Central memory CD4-positive, alpha-beta T cell (primary cell): ENCODE measurements around the gene PRR20C.
"Not testable (repeated sequence)": the region's sequence is repeated elsewhere in the genome, so short reads cannot be mapped to it uniquely, and the experiment has no call there.

Source experiments
- DNase-seq: peaks from one replicate; pipeline ENCODE4 v3.0.0; 2022
- total RNA-seq, 3 experiments: gene quantifications; one replicate each; lab custom pipeline; 2026; lab: John Stamatoyannopoulos, UW

The PRR20C gene
- 0 reads per million in 3 experiments for total RNA-seq

DNA sequence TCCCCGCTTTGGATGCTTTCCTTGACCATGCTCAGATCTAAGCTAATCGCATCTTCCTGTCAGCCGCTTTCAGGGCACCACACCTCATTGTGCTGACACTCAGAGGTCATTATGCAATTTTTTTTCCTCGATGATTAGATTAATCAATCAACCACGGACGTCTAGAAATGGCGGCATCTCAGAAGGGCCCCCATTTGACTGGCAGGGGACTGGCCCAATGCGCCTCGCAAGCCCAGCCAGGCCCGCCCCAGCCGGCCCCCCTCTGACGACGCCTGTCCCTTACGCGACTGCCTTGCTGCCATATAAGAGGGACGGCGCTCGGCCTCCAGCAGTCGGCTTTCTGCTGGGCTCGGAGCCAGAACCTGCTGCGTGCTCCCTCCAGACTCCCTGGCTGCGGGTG, at the start of gene PRR20C:
Gene PRR20C, plus strand, starts transcription at position 301 of the 400 bp plus-strand sequence. CDS start 387 bp downstream, outside the sequence.
- DNase-seq, result not testable (repeated sequence)

DNA sequence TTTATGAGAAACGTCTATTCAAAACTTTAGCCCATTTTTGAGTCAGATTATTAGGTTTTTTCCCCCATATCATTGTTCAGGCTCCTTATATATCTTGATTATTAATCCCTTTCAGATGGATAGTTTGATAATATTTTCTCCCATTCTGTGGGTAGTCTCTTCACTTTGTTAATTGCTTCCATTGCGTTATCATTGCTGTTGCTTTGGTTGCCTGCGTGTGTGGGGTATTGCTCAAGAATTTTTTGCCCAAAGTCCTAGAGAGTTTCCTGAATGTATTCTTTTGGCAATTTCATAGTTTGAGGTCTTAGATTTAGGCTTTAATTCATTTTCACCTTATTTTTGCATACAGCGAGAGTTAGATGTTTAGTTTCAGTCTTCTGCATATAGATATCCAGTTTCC, 38.9 kb upstream of the PRR20C start:
- DNase-seq, result no peak

DNA sequence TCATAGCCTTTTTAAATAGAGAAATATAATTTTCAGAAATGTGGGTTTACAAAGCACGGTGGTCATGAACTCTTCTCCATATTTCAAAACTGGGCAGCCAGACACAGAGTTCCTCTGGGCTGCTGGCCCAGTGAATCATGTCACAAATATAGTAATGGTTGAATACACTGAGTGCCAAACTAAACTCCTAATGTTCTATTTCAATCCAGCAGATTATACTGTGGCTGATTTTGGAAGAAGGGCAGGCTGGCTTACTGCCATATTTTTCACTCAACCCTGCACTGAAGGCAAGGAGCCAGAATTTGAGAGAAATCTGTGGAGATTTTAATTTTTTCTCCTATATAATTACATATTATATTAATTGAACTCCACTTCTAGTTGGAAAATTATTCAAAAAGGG, 30.2 kb upstream of the PRR20C start:
- no peak for DNase-seq

DNA sequence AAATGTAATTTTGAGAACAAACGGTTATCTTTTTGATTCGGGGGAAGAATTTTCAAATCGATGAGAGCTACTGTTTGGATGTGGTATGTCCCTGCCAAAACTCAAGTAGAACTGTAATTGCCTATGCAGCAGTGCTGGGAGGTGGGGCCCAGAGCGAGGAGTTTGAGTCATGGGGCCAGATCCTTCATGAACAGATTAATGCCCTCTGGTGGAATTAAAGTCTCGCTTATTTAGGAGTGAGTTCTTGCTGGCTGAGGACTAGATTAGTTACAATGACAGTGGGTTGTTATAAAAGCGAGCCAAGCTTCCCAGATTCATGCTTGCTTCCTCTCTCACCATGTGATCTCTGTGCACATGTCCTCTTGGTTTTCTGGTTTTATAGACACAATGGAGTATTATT, 25.0 kb upstream of the PRR20C start:
- DNase-seq, result no peak

DNA sequence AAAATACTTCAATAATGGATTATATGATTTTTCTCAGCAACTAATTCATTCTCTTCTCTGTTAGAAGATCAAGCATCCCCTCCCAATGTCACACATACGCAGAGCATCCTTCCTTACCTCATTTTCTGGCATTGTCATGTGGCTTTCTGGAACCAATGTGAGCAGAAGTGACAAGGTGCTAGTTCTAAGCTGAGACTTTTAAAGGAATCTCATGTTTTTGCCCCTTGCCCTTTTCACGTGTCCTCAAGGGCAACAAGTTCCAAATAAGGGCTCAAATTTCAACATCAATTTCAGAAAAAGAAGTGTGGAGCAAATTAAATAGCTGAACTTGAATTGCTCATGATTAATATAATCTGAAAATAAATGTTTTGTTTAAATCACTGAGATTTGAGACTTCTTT, 17.8 kb upstream of the PRR20C start:
- no peak for DNase-seq

DNA sequence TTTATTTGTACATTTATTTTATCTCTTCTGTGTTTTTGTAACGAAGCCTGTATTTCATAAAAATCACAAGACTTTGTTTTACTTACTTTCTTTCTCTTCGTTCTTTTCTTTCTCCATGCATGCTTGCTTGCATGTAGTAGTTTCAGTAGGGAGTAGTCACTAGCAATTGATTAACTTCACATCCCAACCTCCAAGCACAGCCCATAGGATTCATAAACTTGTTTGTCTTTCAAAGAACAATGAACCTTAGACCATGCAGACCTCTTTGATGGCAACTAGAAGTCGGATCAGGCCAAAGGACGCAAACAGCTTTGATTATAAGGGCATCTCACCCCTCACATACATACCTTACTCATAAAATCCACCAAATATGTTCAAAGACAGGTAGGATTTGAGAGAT, 16.3 kb upstream of the PRR20C start:
- no peak for DNase-seq

DNA sequence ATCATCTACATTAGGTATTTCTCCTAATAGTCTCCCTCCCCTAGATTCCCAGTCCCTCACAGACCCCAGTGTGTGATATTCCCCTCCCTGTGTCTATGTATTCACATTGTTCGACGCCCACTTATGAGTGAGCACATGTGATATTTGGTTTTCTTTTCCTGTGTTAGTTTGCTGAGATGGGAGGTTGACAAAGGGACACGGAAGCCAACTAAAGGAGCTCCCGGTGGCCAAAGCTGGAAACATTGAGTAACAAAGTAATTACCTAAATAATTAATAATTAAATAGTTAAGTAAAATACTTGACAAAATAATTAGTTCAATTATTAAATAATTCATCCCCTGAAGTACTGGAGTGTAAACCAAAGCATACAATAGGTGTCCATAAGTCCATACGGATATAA, 14.9 kb upstream of the PRR20C start:
- DNase-seq, result no peak

DNA sequence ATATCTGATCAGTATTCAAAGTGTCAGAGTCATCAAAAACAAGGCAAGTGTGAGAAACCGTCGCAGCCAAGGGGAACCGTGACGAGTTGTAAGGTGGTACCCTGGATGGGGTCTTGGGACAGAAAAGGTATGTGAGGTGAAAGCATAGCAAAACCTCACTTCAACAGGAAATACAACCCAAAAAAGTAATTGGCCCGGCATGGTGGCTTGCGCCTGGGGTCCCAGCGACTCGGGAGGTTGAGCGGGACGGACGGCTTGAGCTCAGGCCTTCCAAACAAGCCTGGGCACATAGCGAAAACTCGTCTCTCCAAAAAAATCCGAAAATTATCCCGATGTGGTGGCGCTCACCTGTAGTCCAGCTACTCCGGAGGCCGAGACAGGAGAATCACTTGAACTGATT, 14.1 kb upstream of the PRR20C start:
- DNase-seq, result not testable (repeated sequence)

DNA sequence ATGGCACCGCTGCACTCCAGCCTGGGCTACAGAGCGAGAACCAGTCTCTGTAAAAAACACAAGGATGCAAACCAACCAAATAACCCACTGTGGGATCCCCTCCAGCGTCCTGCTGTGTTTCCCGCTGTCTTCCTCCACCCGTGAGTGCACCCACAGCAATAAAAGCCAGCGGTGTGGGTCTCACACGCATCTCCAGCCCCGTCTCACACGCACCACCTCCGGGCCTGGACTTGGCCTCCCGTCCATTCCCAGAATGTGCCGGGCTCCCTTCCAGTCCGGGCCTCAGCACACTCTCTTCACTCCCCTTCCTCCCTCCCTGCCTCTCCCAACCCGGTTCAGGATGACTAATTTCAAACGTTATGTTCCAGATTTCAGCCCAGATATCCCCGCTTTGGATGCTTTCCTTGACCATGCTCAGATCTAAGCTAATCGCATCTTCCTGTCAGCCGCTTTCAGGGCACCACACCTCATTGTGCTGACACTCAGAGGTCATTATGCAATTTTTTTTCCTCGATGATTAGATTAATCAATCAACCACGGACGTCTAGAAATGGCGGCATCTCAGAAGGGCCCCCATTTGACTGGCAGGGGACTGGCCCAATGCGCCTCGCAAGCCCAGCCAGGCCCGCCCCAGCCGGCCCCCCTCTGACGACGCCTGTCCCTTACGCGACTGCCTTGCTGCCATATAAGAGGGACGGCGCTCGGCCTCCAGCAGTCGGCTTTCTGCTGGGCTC, 13.5 kb upstream of the PRR20C start, which contains the start of gene PRR20A:
Gene PRR20A, plus strand, starts transcription at position 684 of the 734 bp plus-strand sequence. CDS start 387 bp downstream, outside the sequence.
- DNase-seq, result not testable (repeated sequence)

DNA sequence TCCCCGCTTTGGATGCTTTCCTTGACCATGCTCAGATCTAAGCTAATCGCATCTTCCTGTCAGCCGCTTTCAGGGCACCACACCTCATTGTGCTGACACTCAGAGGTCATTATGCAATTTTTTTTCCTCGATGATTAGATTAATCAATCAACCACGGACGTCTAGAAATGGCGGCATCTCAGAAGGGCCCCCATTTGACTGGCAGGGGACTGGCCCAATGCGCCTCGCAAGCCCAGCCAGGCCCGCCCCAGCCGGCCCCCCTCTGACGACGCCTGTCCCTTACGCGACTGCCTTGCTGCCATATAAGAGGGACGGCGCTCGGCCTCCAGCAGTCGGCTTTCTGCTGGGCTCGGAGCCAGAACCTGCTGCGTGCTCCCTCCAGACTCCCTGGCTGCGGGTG, 6.7 kb upstream of the PRR20C start, which contains the start of gene PRR20B:
Gene PRR20B, plus strand, starts transcription at position 301 of the 400 bp plus-strand sequence. CDS start 387 bp downstream, outside the sequence.
- not testable (repeated sequence) for DNase-seq

DNA sequence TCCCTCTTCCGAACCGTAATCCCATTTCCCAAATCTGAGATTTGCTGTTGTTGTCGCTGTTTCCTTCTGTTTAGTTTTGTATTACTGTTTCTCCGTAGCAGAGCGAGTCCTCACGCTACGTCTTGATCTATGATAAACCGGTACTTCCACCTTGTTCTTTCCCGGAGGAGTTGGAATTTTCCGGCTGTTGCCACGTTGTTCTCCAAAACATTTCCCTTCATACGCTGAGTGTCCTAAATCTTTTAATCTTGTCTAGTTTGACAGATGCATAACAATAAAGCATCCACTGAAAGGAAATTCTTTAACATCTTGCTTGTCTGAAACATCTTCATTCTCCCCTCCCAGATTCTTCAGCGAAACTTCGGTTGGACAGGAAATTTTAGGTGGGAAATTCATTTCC, 5.8 kb upstream of the PRR20C start:
- not testable (repeated sequence) for DNase-seq

DNA sequence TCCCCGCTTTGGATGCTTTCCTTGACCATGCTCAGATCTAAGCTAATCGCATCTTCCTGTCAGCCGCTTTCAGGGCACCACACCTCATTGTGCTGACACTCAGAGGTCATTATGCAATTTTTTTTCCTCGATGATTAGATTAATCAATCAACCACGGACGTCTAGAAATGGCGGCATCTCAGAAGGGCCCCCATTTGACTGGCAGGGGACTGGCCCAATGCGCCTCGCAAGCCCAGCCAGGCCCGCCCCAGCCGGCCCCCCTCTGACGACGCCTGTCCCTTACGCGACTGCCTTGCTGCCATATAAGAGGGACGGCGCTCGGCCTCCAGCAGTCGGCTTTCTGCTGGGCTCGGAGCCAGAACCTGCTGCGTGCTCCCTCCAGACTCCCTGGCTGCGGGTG, 6.5 kb downstream of the PRR20C start, which contains the start of gene PRR20D:
Gene PRR20D, plus strand, starts transcription at position 301 of the 400 bp plus-strand sequence. CDS start 387 bp downstream, outside the sequence.
- DNase-seq, result not testable (repeated sequence)

DNA sequence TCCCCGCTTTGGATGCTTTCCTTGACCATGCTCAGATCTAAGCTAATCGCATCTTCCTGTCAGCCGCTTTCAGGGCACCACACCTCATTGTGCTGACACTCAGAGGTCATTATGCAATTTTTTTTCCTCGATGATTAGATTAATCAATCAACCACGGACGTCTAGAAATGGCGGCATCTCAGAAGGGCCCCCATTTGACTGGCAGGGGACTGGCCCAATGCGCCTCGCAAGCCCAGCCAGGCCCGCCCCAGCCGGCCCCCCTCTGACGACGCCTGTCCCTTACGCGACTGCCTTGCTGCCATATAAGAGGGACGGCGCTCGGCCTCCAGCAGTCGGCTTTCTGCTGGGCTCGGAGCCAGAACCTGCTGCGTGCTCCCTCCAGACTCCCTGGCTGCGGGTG, 13.0 kb downstream of the PRR20C start, which contains the start of gene PRR20E:
Gene PRR20E, plus strand, starts transcription at position 301 of the 400 bp plus-strand sequence. CDS start 387 bp downstream, outside the sequence.
- not testable (repeated sequence) for DNase-seq

DNA sequence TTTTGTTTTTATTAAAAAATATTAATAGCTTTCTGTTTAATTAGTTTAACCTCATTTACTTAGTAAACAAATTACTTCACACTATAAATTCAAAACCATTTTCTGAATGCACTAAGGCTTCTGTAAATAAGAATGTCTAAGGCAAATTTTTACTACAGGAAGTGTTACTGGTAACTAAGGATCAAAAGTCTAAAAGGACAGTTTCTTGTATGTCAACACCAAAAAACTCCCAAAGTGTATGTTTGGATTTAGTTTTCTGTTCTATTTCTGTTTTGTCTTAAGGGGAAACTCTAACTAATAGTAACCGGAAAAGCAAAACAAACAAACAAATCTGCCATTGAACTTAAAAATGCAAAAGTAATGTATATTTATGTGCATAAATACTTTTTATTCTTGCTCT, 37.8 kb downstream of the PRR20C start:
- DNase-seq, result no peak
